Measurements from ENCODE around the gene RPAP3.
"Not testable (repeated sequence)": the region's sequence is repeated elsewhere in the genome, so short reads cannot be mapped to it uniquely, and the experiment has no call there.

Gene RPAP3

DNA sequence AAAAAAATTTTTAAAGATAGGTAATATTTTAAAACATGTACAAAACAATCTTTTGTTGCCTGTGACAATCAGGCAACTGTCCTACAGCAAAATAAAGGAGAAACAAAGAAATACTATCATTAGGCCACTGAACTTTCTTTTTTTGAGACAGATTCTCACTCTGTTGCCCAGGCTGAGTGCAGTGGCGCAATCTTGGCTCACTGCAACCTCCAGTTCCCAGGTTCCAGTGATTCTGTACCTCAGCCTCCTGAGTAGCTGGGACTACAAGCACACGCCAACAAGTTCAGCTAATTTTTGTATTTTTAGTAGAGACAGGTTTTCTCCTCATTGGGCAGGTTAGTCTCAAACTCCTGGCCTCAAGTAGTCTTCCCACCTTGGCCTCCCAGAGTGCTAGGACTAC, 16.6 kb downstream of the RPAP3 start:
- Histone ChIP-seq H3K4me3 (no peak overlapping the region), H3K27ac (no peak overlapping the region)
- DNase-seq (ENCODE audit: low spot score), result no peak
- TF ChIP-seq, protein P1, sequence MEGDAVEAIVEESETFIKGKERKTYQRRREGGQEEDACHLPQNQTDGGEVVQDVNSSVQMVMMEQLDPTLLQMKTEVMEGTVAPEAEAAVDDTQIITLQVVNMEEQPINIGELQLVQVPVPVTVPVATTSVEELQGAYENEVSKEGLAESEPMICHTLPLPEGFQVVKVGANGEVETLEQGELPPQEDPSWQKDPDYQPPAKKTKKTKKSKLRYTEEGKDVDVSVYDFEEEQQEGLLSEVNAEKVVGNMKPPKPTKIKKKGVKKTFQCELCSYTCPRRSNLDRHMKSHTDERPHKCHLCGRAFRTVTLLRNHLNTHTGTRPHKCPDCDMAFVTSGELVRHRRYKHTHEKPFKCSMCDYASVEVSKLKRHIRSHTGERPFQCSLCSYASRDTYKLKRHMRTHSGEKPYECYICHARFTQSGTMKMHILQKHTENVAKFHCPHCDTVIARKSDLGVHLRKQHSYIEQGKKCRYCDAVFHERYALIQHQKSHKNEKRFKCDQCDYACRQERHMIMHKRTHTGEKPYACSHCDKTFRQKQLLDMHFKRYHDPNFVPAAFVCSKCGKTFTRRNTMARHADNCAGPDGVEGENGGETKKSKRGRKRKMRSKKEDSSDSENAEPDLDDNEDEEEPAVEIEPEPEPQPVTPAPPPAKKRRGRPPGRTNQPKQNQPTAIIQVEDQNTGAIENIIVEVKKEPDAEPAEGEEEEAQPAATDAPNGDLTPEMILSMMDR (IDR thresholded peaks at IDR 0.05), result no peak

DNA sequence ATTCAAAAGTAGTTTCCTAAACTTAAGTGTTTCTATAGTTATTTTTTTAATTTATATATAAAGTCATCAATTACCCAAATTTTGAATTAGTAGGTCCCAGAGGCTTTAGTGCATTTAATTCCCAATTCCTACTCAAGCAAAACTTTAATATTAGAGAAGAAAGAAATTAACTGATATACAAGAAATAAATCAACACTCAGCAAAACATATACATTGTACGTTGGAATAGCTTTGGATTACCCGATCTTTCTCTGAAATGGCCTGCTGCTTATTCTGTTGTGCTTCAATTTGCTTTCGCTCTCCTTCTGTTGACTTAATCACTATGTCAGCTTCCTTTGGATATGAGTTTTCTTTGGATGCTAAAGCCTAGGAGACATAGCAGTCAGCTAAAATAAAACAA, 18.2 kb downstream of the RPAP3 start:
- H3K4me3 ChIP-seq, result no peak overlapping the region
- no peak for DNase-seq (ENCODE audit: low spot score)
- H3K27ac ChIP-seq, result no peak overlapping the region

DNA sequence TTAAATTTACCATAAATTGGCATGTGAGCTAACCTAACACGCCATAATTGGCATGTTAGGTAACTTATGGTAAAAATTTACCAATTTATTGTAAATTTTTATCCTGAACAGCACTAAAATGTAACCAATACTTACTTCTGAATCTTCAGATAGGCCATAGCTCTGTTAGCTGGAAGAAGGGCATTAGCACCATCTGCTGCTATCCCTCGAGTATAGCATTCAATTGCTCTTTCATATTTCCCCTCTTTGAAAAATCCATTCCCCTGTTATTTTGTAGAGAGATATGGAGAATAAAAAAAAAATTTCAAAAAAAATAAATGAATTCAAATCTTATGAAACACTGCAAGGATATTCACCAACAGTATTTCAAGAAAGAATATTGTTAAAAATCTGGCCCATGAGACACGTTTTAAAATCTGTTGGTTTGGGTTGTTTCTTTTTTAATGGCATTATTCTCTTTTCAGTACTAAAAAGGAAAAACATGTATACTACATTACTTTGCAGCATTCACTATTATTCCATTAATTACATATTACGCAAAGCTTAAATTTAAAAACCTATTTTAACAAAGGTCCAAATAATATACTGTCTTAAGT, 19.1 kb downstream of the RPAP3 start:
- H3K4me3 ChIP-seq, result no peak overlapping the region
- TF ChIP-seq, protein P1 (IDR thresholded peaks at IDR 0.05), result peak; percentile 46
- no peak overlapping the region for H3K27ac ChIP-seq
- no peak for DNase-seq (ENCODE audit: low spot score)

More for the DNA sequence above, 18.2 kb downstream of the RPAP3 start:
- TF ChIP-seq, protein P1 (IDR thresholded peaks at IDR 0.05), result no peak

DNA sequence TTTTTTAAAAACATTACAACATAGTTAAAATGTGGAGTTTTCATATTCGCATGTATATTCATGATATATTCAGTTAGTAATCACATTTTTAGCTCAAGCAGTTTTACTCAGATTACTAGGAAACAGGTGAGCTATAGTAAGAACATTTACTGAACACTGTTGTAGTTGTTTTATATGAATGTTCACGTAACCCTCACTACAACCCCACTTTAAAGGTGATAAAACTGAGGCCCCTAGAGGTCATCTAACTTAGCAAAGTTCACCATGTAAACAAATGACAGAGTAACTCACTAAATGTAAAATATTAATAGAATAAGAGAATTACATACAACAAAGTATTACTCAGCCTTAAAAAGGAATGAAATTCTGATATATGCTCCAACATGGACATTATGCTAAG, 26.0 kb downstream of the RPAP3 start:
- DNase-seq (ENCODE audit: low spot score), result no peak
- Histone ChIP-seq H3K4me3 (no peak overlapping the region), H3K27ac (no peak overlapping the region)
- TF ChIP-seq, protein P1 (IDR thresholded peaks at IDR 0.05), result no peak

DNA sequence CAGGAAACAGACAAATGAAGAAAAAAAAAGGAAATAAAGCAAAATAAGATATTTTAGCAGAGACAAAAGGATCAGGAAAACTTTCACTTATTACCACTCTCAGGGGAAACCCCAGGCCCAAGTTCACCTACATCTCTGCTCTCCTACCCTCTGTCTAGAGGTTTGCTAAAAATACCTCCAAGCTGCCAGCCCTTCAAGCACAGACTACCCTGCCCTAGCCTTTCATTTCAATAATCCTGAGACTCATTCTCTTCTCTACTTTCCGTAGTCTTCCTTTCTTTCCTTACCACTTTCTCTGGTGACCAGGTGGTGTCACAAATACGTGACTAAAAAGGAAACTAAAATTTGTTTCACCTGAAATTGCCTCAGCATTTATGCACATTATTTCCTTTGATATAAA, 33.8 kb downstream of the RPAP3 start:
- no peak for DNase-seq (ENCODE audit: low spot score)
- TF ChIP-seq, protein P1 (IDR thresholded peaks at IDR 0.05), result no peak
- H3K4me3 ChIP-seq, result no peak overlapping the region
- H3K27ac ChIP-seq, result no peak overlapping the region

DNA sequence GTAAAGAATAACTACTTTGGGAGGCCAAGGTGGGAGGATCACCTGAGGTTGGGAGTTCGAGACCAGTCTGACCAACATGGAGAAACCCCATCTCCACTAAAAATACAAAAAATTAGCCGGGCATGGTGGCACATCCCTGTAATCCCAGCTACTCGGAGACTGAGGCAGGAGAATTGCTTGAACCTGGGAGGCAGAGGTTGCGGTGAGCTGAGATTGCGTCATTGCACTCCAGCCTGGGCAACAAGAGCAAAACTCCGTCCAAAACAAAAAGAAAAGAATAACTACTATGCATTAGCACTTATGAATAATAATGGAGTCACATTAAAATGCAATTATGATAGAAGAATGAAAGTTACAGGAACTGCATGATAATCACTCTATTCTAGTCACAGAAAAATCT, 37.9 kb downstream of the RPAP3 start:
- H3K27ac ChIP-seq; H3K4me3 ChIP-seq; DNase-seq (ENCODE audit: low spot score): not testable (repeated sequence)

DNA sequence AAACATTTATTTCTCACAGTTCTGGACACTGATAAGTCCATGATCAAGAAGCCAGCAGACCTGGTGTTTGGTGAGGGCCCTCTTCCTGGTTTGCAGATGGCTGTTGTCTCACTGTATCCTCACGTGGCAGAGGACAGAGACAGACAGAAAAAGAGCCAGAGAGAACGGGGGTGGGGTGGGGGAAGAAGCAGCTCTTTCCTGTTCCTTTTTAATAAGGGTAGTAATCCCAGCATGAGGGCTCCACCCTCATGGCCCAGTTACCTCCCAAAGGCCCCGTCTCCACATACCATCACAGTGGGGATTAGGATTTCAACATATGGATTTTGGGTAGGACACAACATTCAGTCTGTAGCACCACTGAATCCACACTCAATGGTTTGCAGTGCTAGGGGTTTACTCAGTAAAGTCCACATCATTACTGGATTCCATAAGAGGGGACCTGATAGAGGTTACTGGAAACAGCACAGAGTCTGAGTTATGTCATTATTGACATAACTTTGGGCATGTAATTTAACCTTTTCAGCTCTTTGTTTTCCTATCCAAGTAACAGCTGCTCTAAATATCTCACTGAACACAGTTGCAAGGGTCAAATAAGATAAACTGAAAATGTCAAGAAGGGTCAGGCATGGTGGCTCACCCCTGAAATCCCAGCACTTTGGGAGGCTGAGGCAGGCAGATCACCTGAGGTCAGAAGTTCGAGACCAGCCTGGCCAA, 53.2 kb downstream of the RPAP3 start:
- TF ChIP-seq, protein P1 (IDR thresholded peaks at IDR 0.05), result no peak
- Histone ChIP-seq H3K27ac (no peak overlapping the region), H3K4me3 (no peak overlapping the region)
- DNase-seq (ENCODE audit: low spot score), result no peak
